Cerebellar cortex (tissue), 1 donor: Measurements from ENCODE around the gene RFT1.
"Not testable (repeated sequence)": the region's sequence is repeated elsewhere in the genome, so short reads cannot be mapped to it uniquely, and the experiment has no call there.

Experiments
- DNase-seq: peaks from one replicate; pipeline ENCODE4 v3.0.0-alpha.2; 2015; ENCODE audit warnings: low spot score

RFT1 gene

DNA sequence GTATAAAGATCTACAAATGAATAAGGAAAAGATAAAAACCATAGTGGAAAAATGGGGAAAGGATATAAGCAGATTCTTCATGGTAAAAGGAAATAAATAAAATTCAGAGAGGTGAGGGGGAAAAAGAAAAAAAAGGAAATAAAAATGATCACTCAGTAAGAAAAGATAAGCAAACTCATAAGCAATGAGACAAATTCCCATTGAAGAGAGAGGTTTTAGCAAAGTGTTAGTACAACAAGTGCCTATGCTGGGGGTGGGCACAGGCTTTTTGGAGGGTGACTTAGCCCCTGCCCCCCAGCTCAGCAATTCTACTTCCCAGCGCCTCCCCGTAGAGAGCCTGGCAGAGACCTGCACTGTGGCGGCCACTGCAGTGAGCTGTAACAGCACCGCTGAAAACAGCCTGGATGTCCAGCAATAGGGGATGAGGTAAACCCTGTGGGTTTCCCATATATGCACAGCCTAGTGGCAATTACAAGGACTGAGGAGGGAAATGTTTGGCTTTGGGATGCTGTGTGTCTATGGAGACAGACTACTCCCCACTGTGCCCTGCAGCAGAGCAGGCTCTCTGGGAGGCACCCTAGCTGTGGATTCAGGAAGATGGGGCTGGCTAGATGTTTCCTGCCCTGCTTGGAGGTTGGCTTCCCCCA is 60.7 kb downstream of the RFT1 start:
- DNase-seq = no peak

DNA sequence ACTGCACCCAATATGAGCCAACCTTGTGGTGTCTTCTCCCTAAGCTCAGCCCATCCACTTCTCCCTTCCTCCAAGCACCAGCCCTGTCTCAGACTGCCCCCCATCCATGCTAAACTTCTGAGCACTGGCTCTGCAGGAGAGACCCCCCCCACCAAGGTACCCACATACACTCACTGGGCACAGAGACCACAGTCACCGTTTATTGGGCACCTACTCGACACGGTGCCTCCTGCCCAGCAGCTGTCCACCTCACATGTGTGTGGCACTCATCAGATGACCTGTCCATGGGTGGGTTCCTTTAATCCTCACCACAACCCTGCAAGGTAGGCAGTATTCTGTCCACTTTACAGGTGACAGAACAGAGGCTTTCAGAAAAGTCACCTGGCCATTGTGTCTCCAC is 62.1 kb downstream of the RFT1 start:
- DNase-seq = no peak

DNA sequence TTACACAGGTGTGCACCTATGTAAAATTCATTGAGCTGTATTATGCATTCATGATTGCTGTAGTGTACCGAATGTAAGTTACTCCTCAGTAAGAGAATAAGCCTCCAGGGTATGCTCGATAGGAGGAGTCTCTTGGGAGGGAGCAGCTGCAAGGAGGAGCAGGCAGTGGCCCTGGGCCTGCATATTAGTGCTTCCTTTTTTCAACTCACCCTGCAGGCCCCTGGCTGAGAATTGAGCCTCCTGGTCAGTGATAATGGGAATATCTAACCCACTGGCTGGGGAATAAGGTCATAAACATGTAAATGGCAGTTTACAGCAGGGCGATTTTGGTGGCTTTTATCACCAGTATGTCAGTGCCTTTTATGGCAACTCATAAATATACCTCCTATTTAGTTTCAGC is 62.7 kb downstream of the RFT1 start:
- no peak for DNase-seq

DNA sequence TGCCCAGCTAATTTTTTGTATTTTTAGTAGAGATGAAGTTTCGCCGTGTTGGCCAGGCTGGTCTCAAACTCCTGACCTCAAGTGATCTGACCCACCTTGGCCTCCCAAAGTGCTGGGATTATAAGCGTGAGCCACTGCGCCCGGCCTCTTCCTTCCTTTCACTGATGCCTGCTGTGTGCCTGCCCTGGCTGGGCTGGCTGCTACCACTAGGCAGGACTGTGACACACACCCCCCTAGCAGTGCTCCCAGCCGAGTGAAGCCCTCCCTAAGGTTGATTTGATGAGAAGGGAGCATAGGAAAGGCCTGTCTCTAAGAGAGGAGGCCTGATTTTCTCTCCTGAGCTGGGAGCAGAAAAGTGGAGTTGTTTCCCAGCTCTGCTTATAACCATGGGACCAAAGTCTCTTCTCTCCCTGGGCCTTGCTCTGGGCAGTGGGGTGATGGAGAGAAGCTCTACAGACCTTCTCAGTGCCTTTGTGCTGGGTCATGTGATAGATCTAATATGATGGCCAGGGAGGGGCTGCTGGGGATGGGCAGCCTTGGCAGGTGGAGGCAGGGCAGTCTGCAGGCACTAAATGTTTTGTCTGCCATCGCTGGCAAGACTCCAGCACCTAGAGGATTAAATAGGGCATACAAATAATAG is 64.3 kb downstream of the RFT1 start:
- no peak for DNase-seq

DNA sequence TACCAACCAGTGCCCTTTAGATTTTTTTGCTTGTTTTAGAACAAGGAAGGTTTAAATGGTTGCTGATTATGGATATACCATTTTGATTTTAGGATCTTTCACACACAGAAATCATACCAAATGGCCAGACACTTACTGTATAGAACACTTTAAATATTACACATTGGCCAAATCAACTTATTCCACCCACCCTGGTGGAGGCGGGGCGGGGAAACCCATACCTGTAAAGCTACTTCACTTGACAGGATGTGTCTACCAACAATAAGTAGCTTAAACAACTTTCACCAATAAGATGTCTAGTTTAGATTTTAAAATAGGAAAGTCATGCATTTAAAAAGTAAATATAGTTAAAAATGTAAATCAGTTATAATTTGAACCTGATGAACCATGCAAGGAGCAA is 67.3 kb downstream of the RFT1 start:
- DNase-seq = no peak

DNA sequence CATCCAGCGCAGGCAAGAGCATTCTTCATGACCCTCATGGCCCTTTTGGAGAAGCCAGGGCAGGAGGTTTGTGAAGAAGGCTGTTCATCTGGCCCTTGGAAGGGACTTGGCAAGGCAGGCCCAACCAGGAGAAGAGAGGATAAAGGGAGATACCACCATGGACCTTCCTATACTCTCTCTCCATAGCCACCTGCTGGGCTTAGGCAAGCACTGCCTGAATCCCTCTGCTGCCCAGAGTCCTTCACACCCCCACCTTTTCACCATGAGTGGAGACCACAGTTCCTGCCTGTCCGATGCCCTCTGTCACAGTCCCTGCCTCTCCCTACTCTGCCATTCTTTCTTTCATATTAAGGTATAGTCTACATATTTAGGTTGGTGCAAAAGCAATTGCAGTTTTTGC is 73.8 kb downstream of the RFT1 start:
- DNase-seq = no peak

DNA sequence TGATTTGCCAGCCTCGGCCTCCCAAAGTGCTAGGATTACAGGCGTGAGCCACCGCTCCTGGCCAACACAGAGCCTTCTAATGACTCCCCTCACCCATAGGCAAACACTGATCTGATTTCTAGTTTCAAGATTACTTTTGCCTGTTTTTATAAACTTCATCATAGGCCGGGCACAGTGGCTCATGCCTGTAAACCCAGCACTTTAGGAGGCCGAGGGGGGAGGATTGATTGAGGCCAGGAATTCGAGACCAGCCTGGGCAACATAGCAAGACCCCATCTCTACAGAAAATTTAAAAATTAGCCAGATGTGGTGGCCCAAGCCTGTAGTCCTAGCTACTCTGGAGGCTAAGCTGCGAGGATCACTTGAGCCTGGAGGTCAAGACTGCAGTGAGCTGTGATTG is 76.0 kb downstream of the RFT1 start:
- not testable (repeated sequence) for DNase-seq

DNA sequence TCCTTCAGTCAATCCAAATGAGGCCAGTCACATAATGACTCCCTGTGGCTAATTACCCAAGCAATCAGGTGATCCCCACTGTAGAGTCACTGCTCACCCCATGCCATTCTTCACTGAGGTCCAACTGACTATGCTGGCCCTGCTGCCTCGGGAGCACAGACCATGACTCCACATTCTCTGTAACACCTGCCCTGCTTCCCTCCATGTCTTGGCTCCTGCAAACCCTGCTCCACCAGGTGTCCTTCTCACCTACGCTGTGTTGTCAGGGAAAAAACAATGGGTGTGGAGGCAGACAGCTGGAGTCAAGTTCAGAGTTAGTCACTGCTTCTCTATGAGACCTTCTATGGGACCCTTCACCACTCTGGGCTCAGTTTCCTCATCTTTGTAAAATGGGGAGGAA is 78.3 kb downstream of the RFT1 start:
- no peak for DNase-seq

DNA sequence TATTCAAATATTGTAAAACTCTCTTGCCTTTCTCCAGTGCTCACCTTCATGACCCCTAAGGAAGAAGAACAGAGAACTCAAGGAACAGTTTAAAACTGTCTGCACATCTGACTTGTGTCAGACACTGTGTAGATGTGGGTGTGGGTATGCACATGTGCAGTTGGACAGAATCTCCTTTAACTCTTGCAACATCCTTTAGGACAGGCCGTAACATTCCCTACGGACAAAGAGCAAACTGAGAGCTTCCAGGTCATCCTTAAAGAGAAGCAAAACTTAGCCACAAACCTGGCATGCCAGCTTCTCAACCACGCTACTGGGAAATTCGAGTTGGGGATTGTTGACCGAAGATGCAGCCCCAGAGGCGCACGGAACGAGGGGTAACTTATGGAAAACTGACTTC is 80.2 kb downstream of the RFT1 start:
- no peak for DNase-seq

DNA sequence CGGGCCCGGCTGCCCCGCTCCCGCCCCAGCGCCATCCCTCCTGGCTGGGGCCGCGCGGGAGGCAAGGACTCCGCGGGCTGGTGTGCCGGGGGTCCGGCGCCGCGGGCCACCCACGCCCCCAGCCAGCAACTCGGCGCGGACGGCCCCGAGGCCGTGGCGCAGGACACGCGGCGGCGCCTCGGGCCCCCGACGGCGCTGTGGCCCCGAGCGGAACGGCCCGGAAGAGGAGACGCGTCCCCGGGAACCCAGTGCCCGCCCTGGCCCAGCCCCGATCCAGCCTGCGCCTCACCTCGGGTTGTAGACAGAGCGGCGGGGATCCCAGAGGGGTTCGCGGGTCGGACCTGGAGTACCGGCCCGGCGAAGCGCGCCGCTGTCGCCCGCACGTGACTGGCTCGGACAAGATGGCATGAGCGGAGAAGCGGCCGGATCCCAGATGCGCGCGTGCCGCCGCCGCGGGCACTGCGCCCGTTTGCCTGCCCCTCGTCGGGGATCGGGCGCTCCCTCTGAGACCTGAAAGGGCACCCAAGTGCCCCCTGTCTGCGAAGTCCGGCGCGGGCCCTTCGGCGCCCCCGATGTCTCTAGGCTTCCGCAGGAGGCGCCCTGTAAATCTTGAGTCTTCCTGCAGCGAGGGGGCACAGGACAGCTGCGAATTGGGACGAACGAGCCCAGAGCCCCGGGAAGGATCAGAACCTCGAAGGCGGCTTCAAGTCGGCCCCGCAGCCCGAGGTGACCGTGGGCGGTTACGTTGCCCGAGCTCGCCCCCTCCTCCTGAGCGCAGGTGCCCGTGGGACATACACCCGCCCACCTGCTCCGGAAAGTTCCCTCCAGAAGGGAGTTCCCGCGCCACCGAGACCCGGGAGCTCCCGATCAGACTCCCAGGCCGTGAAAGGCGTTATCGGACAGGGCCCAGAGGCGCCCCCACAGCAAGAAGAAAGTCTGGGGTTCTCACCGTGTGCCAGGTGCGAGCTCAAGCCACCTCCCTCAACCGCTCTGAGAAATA is 83.8 kb downstream of the RFT1 start:
- DNase-seq = peak; percentile 19

DNA sequence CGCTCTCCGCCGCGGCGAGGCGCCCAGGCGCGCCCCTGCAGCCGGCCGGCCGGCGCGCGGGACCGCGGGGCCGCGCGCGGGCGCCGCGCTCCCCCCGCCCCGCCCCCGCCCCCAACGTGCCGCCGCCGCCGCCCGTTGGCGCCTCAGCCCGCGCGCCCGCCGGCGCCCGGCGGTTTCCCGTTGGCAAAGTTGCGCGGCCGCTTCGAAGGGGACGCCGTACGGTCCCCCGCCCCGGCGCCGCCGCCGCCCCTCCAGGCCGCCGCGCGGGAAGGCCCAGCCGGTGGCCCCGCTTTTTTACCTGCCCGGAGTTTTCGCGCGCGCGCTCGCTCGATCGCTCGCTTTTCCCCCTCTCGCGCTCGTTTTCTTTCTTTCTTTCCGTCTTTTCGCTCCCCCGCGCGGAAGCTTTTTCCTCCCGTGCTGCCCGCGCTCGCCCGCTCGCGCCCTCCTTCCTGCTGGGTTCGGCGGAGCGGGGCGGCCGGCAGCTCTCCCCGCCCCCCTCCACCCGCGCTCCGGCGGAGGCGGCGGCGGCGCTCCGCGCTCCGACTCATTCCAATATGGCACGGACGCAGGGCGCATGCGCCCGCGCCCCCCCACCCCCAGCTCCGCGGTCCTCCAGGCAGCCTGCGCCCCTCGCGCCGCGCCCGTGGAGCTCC is 84.6 kb downstream of the RFT1 start, which contains the start of gene SFMBT1:
SFMBT1 (minus strand) TSS at position 556 of the 653 bp plus-strand sequence. CDS start 76,945 bp downstream, outside the sequence.
- DNase-seq = peak; percentile 43

DNA sequence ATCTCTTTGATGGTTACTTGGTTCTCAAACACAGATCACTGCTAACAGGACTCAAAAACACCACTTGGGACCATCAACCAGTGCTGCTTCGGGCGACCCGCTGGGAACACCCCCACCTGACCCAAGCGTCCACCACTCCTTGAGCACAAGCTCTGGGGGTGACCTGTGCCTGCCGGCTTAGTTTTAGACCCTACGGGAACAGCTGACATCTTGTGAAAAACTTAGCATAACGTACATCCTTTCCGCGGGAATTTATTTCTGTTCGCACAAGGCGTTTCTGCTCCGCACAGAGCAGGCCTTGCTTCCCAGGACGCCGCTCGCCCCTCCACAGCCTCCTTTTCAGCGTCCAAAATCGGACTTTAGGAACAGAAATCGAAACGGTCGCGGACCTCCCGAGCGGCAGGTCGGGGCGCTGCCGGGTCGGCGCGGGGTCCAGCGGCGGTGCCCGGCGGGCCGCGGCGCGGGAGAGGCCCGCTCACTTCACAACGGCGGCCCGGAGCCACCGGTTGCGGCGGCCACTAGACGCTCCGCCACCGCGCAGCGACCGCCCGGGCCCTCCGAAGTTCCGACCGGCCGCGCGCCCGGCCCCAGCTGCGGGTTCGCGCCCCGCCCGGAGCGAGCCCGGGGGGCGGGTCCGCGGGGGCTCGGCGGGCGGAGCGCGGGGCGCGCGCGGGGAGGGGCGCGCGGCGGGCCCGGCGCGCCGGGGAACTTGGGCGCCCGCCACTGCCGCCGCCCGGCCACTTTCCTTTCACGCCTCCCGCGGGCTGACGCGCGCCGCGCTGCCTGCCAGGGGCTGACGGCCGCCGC is 85.3 kb downstream of the RFT1 start:
- peak; percentile 51 for DNase-seq

DNA sequence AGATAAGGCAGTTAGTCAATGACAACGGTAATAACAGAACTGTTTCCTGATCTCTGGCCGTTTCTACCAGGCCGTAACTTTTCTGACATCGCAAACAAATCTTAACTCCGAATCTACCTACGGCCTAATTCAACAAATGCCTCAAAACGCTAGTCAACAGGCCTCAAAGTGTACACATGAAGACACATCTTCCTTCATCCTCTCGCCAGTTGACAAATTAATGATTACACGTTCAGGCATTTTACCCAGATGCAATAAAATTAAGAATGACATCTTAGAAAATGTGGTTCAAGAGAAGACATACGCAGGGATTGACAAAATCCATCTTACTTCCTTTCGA is 85.9 kb downstream of the RFT1 start:
- DNase-seq = no peak

DNA sequence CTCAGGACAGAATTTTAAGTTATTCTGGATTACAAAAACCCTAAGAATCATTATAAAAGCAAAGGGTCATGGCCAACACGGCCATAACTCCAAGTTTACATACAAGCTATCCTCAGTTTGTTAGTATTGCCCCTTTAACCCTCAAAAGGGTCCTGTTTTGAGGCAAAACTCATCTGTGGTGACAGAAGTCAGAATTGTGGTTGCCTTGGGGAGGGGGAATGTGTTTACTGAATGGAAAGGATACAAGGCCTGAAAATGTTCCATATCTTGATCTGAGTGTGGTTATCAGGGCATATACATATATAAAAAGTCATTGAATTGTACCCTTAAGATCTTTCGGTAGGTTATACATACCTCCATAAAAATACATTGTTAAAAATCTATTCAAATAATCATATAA is 86.5 kb downstream of the RFT1 start:
- no peak for DNase-seq

DNA sequence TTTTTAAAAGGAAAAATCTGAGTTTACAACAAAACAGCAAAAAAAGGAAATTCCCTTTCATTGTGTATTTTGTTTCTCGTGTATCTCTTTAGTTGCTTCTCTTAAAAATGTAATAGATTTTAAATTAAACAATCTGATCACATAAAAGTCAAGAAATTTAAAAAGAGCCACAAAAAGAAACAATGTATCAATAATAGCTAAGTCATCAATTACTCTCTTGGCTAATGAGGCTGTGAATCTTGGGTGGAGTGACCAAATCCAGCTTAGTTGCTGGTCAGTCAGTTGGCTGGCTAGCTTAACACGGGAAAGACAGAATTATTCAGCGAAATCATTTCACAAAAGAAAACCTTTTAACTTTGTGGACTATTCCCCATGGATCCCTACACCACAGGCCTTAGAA is 87.6 kb downstream of the RFT1 start:
- DNase-seq = no peak

DNA sequence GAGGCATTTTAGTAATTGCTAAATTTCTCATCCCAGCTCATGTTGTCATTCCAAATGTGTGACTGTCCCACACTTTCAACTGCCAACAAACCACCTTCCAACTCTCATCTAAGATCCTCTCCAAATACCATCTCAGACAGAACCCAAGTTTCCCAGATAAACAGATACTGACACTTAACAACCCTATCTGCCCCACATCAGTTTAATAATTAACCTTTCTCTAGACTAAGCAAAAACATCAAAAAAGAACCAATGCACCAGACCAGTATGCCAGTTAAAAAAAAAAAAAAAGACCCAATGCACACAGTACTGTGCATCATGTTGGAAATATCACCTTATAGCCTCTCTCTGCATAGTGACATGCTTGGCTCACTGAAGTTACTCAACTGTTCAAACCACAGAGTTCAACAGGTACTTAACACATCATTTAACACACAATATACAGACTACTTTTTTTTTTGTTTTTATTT is 89.8 kb downstream of the RFT1 start:
- DNase-seq = no peak

DNA sequence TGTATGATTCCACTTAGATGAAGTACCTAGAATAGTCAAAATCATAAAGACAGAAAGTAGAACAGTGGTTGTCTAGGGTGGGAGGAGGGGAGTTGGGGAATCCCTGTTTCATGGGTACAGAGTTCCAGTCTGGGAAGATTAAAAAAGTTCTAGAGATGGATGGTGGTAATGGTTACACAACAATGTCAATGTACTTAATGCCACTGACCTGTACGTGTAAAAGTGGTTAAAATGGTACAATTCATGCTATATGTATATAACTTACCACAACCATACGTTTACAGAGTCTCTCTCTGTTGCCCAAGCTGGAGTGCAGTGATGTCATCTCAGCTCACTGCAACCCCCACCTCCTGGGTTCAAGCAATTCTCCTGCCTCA is 90.9 kb downstream of the RFT1 start:
- no peak for DNase-seq

DNA sequence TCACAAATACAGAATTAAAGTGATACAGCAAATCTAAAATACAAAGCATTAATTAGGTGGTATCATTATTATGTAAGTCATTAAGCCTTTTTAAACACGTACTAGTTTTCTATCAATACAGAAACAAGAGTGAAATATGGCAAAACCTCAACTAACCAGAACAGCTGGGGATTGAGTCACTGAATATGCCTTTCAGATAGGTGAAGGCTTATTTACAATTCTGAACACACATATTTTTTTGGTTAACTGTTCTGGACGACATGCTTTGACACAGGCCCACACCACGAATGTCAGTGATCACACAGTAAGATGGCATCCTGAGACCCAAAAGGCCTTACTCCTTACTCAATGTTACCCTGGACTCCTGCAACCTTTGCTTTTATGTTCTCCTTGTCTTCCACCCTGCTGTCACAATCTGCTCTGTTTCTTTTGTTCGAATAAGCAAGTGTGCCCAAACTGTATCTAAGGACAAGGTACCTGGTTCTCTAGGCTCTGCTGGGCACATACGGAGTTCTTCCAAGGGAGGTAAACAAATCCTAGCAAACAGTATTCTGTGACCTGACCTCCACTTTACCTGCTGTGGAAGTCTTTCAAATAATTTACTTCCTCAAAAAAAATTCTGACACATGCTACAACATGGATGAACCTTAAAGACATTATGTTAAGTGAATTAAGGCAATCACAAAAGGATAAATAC is 91.4 kb downstream of the RFT1 start:
- DNase-seq = no peak
